ENCODE measurements around the gene KIAA0040. TPM values are rescaled to one million over a fixed set of nuclear protein-coding genes. Genes with fewer than 3 reads are reported as not detected.

Gene KIAA0040
- total and polyA plus RNA-seq, 4 donors = 4.6 to 12.0 (median 5.7) TPM

DNA sequence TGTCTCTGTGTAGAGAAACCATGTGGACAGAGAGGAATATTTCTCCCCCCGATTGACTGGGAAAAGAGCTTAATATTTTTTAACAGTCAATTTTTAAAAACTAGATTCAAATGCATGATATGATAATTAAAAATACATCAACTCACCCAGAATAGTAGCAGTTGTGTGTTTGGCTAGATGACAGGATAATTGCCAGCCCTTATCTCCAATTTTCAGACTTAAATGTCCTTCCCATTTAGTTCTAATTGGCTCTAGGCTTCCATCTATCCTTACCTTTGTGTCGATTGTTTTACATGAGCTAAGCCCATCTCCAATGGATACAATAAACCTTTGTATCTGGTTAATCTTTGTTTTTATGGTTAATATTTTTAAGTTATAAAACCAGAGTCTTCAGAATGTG lies 23.9 kb upstream of the KIAA0040 start:
- Histone ChIP-seq H3K27me3 (ENCODE audit: control insufficient read depth in 4 of 4, insufficient read depth in 4 of 4, low read length in 3 of 4) (no peaks in the 10 kb centered on the region), H3K36me3 (ENCODE audit: control insufficient read depth in 4 of 4, insufficient read depth in 3 of 4, low read depth in 1 of 4, low read length in 3 of 4) (no peaks in the 10 kb centered on the region), H3K4me3 (ENCODE audit: low read depth in 1 of 3, low read length in 3 of 3) (no peak overlapping the region), H3K4me1 (ENCODE audit: control insufficient read depth in 4 of 4, insufficient read depth in 4 of 4, low read length in 3 of 4) (peaks cover 0 to 2% (median 0%) of the 10 kb centered on the region in 4 donors), H3K9me3 (ENCODE audit: control insufficient read depth in 4 of 4, low read length in 3 of 4) (peaks cover 0 to 3% (median 0%) of the 10 kb centered on the region in 4 donors), H3K27ac (ENCODE audit: low read depth in 1 of 2, low read length in 2 of 2) (no peak overlapping the region), H3K9ac (ENCODE audit: low read depth in 1 of 2, low read length in 2 of 2) (no peak overlapping the region)
- DNase-seq (ENCODE audit: low spot score) = no peak
- TF ChIP-seq YY1 (IDR thresholded peaks at IDR 0.05) (no peak), FOXA1 (IDR thresholded peaks at IDR 0.05) (no peak), HNF4A (conservative IDR thresholded peaks at IDR 0.05) (no peak), GABPA (IDR thresholded peaks at IDR 0.05 in 1 of 2, conservative IDR thresholded peaks at IDR 0.05 in 1 of 2) (no peak), ATF3 (IDR thresholded peaks at IDR 0.05) (no peak), HNF4G (IDR thresholded peaks at IDR 0.05) (no peak), EGR1 (IDR thresholded peaks at IDR 0.05; ENCODE audit: low read depth in 2 of 2) (no peak), JUND (IDR thresholded peaks at IDR 0.05) (no peak), NR2F2 (IDR thresholded peaks at IDR 0.05) (no peak), TAF1 (conservative IDR thresholded peaks at IDR 0.05) (no peak)
- TF ChIP-seq, protein P1, sequence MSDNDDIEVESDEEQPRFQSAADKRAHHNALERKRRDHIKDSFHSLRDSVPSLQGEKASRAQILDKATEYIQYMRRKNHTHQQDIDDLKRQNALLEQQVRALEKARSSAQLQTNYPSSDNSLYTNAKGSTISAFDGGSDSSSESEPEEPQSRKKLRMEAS (IDR thresholded peaks at IDR 0.05) = no peak
- whole genome bisulfite sequencing = 91% methylated on average over 2 of the region's 2 CpGs

DNA sequence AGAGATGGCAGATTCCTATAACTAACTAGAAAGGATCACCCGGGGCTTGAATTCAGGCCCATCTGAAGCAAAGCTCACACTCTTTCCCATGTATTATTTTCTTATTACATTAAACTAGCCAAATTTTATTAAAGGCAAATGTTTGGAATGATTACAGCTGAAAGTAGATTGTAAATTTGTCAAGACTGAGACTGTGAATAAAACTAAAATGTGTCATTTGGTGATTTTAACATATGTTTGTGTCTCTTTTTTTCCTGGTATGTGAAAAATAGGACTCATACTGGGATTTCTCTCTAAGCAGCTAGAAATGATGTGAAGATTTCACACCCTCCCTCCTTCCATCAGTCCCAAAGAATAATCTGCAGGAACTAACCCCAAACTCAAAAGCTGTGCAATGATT lies 19.1 kb upstream of the KIAA0040 start:
- 92% methylated on average over 1 of the region's 1 CpG for WGBS
- TF ChIP-seq, protein P1 (IDR thresholded peaks at IDR 0.05) = no peak
- TF ChIP-seq RXRA (IDR thresholded peaks at IDR 0.05) (no peak), CTCF (IDR thresholded peaks at IDR 0.05; ENCODE audit: low read depth, low read length, missing input control) (no peak), RAD21 (IDR thresholded peaks at IDR 0.05) (no peak), YY1 (IDR thresholded peaks at IDR 0.05) (no peak), JUND (IDR thresholded peaks at IDR 0.05) (no peak), FOXA2 (IDR thresholded peaks at IDR 0.05) (no peak), FOXA1 (IDR thresholded peaks at IDR 0.05) (no peak), REST (IDR thresholded peaks at IDR 0.05) (no peak), EGR1 (IDR thresholded peaks at IDR 0.05; ENCODE audit: low read depth in 2 of 2) (no peak), HNF4G (IDR thresholded peaks at IDR 0.05) (no peak), ATF3 (IDR thresholded peaks at IDR 0.05) (no peak), HNF4A (conservative IDR thresholded peaks at IDR 0.05) (no peak), TAF1 (conservative IDR thresholded peaks at IDR 0.05) (no peak), GABPA (IDR thresholded peaks at IDR 0.05 in 1 of 2, conservative IDR thresholded peaks at IDR 0.05 in 1 of 2) (no peak), SP1 (IDR thresholded peaks at IDR 0.05) (no peak), ZBTB33 (IDR thresholded peaks at IDR 0.05) (no peak)
- DNase-seq (ENCODE audit: low spot score) = no peak
- Histone ChIP-seq H3K27ac (ENCODE audit: low read depth in 1 of 2, low read length in 2 of 2) (no peak overlapping the region), H3K36me3 (ENCODE audit: control insufficient read depth in 4 of 4, insufficient read depth in 3 of 4, low read depth in 1 of 4, low read length in 3 of 4) (no peaks in the 10 kb centered on the region), H3K4me3 (ENCODE audit: low read depth in 1 of 3, low read length in 3 of 3) (no peak overlapping the region), H3K9ac (ENCODE audit: low read depth in 1 of 2, low read length in 2 of 2) (no peak overlapping the region), H3K4me1 (ENCODE audit: control insufficient read depth in 4 of 4, insufficient read depth in 4 of 4, low read length in 3 of 4) (peaks cover 0 to 18% (median 11%) of the 10 kb centered on the region in 4 donors), H3K27me3 (ENCODE audit: control insufficient read depth in 4 of 4, insufficient read depth in 4 of 4, low read length in 3 of 4) (no peaks in the 10 kb centered on the region), H3K9me3 (ENCODE audit: control insufficient read depth in 4 of 4, low read length in 3 of 4) (peaks cover 0 to 3% (median 0%) of the 10 kb centered on the region in 4 donors)
